Nephron (organoid): Measurements from ENCODE around the gene PILRB.
"Not testable (repeated sequence)": the region's sequence is repeated elsewhere in the genome, so short reads cannot be mapped to it uniquely, and the experiment has no call there.

Experiments used
- H3K27ac Mint-ChIP-seq, 3 experiments: 2 replicates each; pipeline ENCODE4 v1.8.0; 2020; ENCODE audit warnings: mixed read lengths in 3 of 3, mild to moderate bottlenecking in 2 of 3, moderate library complexity in 1 of 3
- H3K27me3 Mint-ChIP-seq: 2 replicates; pipeline ENCODE4 v1.8.0; 2021; ENCODE audit warnings: low read depth, mild to moderate bottlenecking, moderate library complexity, mixed read lengths
- H3K36me3 Mint-ChIP-seq: 2 replicates; pipeline ENCODE4 v1.8.0; 2020; ENCODE audit warnings: low read depth, mixed read lengths
- H3K4me1 Mint-ChIP-seq: 2 replicates; pipeline ENCODE4 v1.8.0; 2020; ENCODE audit warnings: mixed read lengths
- H3K4me3 Mint-ChIP-seq, 3 experiments: 2 replicates each; pipeline ENCODE4 v1.8.0; 2020; ENCODE audit warnings: mild to moderate bottlenecking in 3 of 3, mixed read lengths in 3 of 3, moderate library complexity in 2 of 3
- H3K9me3 Mint-ChIP-seq: 2 replicates; pipeline ENCODE4 v1.8.0; 2020; ENCODE audit warnings: mixed read lengths
- TF ChIP-seq, protein P1 (sequence below), 3 experiments: fragments of 200-600 bp; sonication (generic); IDR thresholded peaks; one replicate each; pipeline ENCODE4 v1.5.0; 2021; ENCODE audit warnings: antibody characterized with exemption in 3 of 3; ENCODE audit not compliant: unreplicated experiment in 3 of 3

The PILRB gene

GRCh38 chr7:100374601-100375000 lies 16.7 kb downstream of the PILRB start:
- no peaks in the 10 kb centered on the region for H3K4me1 Mint-ChIP-seq
- H3K27ac Mint-ChIP-seq: peak overlapping the region in 1 of 3 experiments; percentile 28
- TF ChIP-seq, protein P1, sequence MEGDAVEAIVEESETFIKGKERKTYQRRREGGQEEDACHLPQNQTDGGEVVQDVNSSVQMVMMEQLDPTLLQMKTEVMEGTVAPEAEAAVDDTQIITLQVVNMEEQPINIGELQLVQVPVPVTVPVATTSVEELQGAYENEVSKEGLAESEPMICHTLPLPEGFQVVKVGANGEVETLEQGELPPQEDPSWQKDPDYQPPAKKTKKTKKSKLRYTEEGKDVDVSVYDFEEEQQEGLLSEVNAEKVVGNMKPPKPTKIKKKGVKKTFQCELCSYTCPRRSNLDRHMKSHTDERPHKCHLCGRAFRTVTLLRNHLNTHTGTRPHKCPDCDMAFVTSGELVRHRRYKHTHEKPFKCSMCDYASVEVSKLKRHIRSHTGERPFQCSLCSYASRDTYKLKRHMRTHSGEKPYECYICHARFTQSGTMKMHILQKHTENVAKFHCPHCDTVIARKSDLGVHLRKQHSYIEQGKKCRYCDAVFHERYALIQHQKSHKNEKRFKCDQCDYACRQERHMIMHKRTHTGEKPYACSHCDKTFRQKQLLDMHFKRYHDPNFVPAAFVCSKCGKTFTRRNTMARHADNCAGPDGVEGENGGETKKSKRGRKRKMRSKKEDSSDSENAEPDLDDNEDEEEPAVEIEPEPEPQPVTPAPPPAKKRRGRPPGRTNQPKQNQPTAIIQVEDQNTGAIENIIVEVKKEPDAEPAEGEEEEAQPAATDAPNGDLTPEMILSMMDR (IDR thresholded peaks at IDR 0.05; ENCODE audit: unreplicated experiment in 3 of 3): no peak

GRCh38 chr7:100376066-100376465 lies 18.1 kb downstream of the PILRB start:
- H3K4me3 Mint-ChIP-seq: no peak overlapping the region
- no peaks in the 10 kb centered on the region for H3K4me1 Mint-ChIP-seq
- H3K27me3 Mint-ChIP-seq: no peaks in the 10 kb centered on the region
- H3K9me3 Mint-ChIP-seq: no peaks in the 10 kb centered on the region
- H3K27ac Mint-ChIP-seq: no peak overlapping the region
- TF ChIP-seq, protein P1 (IDR thresholded peaks at IDR 0.05; ENCODE audit: unreplicated experiment in 3 of 3): no peak
- no peaks in the 10 kb centered on the region for H3K36me3 Mint-ChIP-seq

More at GRCh38 chr7:100374601-100375000, 16.7 kb downstream of the PILRB start:
- H3K27me3 Mint-ChIP-seq: no peaks in the 10 kb centered on the region
- no peaks in the 10 kb centered on the region for H3K9me3 Mint-ChIP-seq
- H3K36me3 Mint-ChIP-seq: no peaks in the 10 kb centered on the region
- peak overlapping the region in 1 of 3 experiments; percentile 18 for H3K4me3 Mint-ChIP-seq

GRCh38 chr7:100378114-100378755 lies 20.3 kb downstream of the PILRB start:
- Mint-ChIP-seq H3K27ac (peak overlapping the region in 2 of 3 experiments; percentile 14 to 33), H3K9me3 (no peaks in the 10 kb centered on the region), H3K4me1 (no peaks in the 10 kb centered on the region), H3K27me3 (no peaks in the 10 kb centered on the region), H3K4me3 (no peak overlapping the region), H3K36me3 (no peaks in the 10 kb centered on the region)
- TF ChIP-seq, protein P1 (IDR thresholded peaks at IDR 0.05; ENCODE audit: unreplicated experiment in 3 of 3): no peak

GRCh38 chr7:100380196-100380595 lies 22.3 kb downstream of the PILRB start:
- Mint-ChIP-seq H3K4me1 (peaks cover 6% of the 10 kb centered on the region), H3K27ac (no peak overlapping the region), H3K36me3 (no peaks in the 10 kb centered on the region), H3K27me3 (no peaks in the 10 kb centered on the region), H3K9me3 (no peaks in the 10 kb centered on the region), H3K4me3 (no peak overlapping the region)
- TF ChIP-seq, protein P1 (IDR thresholded peaks at IDR 0.05; ENCODE audit: unreplicated experiment in 3 of 3): no peak

GRCh38 chr7:100381531-100382233 lies 23.8 kb downstream of the PILRB start:
- H3K9me3 Mint-ChIP-seq, H3K27me3 Mint-ChIP-seq, H3K27ac Mint-ChIP-seq, H3K4me1 Mint-ChIP-seq, H3K4me3 Mint-ChIP-seq, H3K36me3 Mint-ChIP-seq: not testable (repeated sequence)

DNA sequence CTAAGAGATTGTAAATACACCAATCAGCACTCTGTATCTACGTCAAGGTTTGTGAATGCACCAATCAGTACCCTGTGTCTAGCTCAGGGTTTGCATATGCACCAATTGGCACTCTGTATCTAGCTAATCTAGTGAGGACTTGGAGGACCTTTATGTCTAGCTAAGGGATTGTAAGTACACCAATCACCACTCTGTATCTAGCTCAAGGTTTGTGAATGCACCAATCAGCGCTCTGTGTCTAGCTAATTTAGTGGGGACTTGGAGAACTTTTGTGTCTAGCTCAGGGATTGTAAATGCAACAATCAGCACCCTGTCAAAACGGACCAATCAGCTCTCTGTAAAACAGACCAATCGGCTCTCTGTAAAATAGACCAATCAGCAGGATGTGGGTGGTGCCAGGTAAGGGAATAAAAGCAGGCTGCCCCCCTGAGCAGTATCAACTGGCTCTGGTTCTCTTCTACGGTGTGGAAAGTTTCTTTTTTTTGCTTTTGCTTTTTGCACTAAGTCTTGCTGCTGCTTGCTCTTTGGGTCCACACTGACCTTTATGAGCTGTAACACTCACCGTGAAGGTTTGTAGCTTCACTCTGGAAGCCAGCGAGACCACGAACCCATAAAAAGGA lies 24.4 kb downstream of the PILRB start:
- not testable (repeated sequence) for H3K27ac Mint-ChIP-seq, H3K27me3 Mint-ChIP-seq, H3K9me3 Mint-ChIP-seq, H3K4me1 Mint-ChIP-seq, H3K4me3 Mint-ChIP-seq, H3K36me3 Mint-ChIP-seq
